Activated CD8-positive, alpha-beta memory T cell treated with anti-CD3 and anti-CD28 coated beads for 48 hours (primary cell): Measurements from ENCODE around the gene CIC.

Experiments
- DNase-seq, 3 experiments: peaks; one replicate each; pipeline ENCODE4 v3.0.0-alpha.2; 2020; ENCODE audit warnings: low read depth in 2 of 3, low spot score in 2 of 3

CIC gene

DNA sequence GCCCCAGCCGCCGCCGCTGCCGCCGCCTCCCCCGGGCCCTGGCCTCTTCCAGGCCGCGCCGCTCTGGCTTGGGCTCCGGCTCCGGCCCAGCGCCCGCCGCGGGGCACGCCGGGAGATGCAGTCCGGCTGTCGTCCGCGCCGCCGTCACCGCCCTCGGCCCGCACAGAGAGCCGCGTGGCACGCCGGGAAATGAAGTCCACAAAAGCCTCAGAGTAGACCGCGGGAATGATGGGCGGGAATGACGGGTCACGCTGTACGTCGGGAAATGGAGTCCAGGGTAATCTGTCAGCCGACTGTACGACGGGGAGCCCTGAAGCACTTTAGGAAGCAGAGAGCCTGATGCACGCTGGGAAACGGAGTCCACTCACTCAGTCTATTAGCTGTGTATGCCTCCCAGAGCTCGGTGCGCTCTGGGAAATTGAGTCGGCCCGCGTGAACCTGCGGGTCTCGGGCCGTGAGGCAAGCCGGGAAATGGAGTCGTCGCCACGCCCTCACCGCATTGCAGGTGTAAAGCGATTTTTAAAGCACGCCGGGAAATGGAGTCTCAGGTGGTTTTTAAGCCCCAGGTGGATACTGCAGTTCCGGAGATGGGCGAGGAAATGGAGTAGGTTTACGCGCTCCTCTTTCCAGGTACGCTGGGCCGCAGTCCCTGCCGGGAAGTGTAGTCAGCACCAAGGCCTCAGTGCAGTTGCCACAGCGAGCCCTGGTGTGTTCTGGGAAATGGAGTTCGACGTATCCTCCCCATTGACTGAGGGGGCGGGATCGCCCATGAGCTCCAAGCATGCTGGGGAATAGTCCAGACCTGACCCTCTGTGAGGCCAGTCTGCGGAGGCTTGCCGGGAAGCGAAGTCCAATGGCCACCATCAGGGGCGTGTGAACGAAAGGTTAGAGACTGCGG, 26.3 kb upstream of the CIC start, which contains the start of gene GSK3A:
GSK3A (minus strand) TSS at position 91 of the 898 bp plus-strand sequence. CDS start 137 bp downstream, outside the sequence.
- DNase-seq: peak; percentile 83 to 91 (median 85)

DNA sequence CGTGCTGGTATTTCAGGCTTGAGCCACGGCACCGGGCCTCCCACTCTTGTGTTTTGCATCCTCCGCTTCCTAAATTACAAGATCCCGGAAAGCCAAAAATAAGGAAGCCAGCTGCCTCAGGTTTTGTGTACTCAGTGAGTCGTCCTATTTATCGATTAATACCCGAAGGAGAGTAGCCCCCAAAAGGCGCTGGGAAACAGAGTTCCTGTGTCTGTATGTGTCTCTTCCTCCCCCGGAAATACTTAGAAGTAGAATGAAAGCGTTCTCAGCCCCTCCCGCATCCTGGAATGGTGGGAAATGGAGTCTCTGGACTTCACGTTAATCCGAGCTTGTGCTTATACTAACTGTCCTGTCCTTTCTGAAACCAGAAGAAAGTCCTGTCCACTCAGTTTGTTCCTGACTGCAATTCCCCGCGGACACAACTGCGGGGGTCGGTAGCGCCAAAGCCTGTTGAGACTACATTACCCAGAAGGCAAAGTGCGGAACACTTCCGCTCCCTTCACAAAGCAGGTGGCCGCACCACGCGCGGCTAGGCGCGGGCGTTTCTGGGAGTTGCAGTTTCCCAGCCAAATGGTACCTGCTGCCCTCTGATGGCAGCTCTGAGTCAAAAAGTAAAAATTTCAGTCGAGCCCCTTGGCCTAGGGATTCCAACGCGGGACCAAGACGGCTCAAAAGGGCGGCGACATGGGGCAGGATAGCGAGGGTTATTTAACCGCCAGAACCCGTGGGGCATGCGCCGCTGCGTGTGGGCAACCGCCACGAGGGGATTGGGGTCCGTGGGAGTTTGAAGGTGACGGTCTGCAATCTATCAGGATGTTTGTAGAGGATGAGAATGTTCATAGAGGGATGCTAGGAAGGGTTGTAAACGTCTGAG, 24.5 kb upstream of the CIC start:
- DNase-seq: peak in 2 of 3 experiments; percentile 76 to 83

DNA sequence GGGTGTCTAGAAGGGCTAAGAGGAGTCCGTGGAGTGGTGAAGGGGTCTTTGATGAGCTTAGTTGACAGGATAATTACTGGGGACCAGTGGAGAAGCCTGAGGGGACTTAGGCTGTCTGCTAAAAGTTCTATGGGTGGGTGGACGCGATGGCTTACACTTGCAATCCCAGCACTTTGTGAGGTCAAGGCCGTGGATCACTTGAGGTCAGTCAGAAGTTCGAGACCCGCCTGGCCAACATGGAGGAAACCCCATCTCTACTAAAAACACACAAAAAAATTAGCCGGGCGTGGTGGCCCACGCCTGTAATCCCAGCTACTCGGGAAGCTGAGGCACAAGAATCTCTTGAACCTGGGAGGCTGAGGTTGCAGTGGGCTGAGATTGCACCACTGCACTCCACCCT, 23.8 kb upstream of the CIC start:
- no peak for DNase-seq

DNA sequence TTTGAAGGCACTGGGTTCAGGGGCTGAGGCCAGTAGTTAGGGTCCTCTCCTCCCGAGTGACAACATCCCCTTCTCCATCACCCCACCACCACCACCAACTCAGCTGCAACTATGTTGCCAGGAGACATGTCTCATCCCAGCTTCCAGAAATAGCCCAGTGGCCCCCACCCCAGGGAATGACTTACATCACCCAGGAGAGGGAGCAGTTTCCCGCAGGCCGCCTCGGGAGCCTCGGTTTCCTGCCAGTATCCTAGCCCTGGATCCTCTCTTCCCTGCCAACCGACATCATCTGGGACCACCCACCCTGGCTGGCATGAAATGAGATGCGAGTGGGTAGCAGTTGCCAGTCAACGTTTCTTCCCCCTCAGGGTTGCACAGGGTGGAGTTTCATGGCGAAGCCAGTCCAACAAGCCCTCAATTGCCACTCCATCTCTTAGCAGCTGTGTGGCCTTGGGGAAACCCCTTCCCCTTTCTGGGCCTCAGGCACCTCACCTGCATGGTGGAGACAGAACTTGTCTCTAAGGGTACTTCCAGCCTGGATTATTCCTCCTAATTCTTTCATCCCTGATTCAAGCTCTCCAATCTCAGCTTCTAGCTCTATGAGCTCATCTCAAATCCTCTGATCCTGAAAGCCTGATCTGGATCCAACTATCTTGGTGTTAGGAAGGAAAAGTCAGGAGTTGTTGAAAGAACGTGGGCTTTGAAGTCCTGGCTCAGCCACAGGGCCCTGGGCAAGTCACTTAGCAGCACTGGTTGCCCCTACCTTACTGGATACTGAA, 22.7 kb upstream of the CIC start:
- DNase-seq: no peak

DNA sequence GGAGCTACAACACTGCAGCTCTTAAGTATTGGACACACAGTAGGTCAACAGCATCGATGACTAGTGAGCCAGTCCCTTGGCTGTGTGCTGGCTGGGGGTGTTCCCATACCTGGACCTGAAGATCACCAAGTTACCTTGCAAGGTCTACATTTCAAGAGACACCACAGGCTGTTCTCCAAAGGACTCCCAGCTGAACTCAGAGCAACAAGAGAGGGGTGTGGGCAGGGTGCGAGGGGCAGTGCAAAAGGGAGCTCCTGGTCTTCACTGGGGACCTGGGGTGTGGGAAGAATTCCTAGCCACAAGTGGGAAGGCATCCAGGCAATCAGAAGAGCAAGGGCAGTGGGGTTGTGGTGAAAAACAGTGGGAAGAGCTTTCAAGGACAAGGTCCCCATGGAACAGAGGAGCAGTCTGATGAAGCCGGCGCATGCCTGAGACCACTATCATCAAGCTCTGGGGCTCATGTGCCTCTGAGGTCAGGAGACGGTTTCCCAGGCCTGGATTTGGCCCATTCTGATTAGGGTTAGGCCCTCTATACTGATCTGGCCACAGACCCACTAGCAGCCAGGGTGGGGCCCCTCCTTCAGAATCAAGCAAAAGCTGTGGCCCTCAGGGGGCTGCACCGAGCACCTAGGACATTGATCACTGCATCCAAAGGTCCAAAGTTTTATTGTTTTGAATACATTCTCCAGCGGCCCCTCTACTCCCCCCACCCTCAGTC, 22.0 kb upstream of the CIC start:
- DNase-seq: no peak

DNA sequence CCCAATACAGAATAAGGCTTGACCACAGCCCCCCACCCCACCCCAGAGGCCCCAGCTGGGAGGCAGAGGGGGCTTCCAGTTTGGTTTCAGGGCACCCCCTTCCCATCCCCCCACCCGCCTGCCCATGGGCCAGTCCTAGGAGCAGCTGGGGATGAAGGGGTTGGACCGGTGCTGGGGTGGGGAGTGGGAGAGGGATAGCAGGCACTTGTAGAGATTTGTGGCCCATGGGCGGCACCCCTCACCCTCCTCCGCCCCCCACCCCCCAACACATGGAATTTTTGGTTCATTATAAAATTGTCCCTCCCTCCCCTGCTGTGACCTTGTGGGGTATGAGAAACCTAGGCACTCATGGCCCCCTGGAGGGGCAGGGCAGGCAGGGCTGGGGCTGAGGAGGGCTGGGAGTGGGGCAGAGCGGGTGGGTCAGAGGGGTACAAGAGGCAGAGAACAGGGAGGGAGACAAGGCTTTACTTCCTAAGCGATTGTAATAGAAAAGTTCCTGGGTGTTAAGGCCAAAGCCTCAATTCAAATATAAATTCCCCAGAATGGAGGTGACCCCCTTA, 21.3 kb upstream of the CIC start:
- DNase-seq: no peak

DNA sequence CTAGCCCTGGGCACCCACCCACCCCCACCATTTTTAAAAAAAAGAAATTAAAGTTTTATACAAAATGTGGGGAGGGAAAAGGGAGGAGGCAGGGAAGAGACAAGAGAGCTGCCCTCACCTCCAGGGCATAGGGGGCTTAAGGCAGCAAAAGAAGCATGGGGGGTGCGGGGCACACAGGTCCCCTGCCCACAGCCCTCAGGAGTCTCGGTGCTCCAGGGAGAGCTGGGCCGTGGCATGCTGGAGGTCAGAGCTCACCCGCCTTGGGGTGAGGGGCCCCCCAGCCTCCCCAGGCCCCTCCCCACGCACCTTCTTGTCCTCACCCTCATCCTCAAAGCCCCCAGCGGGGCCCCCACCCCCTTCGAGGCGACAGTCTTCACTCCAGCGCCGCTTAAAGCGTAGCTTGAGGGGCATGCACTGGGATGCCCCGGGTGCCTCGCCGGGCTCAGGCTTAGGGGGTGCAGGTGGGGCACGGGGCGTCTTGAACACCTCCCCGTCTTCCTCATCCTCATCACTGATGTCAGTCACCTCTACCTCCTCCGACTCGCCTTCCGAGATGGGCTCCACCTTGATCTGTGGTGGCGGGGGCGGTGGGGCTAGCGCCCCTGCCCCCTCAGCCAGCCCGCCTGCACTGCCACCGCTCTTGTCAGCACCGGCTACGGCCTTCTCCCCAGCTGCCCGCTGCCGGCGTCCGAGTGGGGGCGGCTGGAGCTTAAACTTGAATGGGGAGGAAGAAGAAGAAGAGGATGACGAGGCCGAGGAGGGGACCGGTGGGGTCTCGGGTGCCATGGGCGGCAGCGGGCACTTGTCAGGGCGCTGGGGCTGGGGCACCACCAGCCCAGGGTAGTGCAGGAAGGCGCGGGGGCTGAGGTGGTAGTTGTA, 20.5 kb upstream of the CIC start:
- no peak for DNase-seq

DNA sequence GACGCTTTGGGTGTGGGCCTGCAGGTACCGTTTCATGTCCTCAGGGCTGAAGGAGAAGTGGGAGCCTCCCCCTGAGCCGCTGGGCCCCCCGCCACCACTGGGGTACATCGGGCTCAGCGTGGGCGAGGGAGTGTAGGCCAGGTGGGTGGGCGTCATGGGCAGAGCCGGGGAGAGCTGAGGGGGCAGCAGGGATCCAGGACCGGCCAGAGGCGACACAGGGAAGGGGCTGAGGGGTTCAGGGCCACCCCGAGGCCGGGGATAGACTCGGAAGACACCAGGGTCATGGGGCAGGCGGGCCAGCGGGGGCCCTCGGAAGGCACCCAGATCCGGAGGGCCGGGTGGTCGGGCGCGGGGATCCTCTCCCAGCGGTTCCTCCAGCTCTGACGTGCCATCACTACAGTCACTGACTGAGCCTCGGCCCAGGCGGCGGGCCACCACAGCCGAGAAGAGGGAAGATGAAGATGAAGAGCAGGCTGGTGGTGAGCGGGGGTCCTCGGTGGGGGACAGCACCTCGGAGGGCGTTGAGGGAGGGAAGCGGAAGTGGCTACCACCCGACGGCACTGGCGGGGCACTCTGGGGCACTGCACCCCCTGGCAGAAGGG, 19.8 kb upstream of the CIC start:
- no peak for DNase-seq

DNA sequence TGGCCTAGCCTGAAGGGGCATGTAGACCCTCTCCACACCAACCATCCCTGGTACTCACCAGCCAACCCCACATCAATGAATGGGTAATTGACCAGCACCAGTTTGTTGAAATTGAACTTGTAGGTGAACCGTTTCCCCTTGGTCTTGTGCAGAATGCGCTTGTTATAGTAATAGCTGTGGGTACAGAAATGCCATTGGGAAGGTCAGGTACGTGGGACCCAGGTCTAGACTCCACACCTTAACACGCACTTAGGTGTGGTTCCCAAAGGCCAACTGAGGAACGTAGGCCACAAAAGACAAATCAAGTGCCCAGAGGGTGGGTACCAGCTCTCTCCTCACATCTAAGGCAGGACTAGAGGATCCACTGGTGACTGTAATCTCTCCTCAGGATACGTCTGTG, 19.3 kb upstream of the CIC start:
- DNase-seq: no peak

DNA sequence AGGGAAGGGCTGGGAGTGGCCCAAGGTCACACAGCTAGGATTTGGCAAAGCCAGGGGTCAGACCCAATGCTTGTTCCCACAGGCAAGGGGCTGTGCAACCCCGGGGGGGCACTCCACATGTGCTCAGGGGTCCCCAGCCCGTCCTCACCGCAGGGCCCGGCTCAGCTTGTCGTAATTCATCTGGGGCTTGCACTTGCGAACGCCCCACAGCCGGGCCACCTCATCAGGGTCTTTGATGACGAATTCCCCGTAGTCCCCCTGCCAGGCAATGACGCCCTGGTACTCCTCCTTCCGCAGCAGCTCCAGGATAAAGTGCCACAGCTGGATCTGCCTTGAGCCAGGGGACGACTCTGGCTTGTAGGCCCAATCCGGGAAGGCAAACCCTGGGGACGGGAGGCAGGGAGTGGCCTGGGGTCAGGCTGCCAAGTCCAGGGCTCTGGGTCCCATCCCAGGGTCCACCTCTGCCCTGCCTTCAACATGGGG, 18.8 kb upstream of the CIC start:
- no peak for DNase-seq

DNA sequence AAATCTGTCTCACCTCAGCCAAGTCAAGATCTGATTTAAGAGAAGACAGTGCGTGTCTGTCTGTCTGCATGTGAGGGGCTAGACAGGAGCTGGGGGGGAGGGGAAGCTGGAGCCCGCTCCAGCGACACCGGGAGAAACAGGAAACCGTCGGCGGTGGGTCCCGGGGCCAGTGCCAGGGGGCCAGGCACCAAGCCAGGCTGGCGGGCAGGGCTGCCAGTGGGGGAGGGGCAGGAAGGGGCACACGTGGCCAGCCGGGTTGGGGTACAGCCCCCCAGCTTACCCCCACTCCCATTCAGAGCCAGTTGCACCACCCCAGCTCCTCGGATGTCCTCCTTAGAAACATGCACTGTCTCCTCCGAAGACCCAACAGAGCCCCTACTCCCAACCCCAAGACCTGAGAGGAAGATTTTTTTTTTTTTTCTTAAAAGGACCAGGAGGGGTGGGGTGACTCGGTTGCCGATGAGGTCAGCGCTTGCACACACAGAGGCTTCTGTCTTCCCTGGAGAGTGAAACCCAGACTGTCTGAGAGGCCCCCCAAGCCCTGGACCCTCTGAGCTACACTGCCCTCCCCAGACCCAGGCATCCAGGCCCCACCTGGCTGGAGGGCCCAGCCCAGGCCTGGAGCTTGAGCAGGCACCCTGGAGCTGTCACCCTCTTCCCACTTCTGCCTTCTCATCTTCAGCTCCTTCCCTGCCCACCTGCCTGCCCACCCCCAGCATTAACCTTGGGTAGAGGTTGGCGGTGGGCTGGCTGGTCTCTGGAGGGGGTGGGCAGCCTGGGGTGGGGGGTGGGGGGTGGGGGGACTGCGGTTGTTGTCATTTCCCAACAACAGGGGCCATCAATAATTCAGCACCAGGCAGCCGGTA, 18.2 kb upstream of the CIC start:
- no peak for DNase-seq

DNA sequence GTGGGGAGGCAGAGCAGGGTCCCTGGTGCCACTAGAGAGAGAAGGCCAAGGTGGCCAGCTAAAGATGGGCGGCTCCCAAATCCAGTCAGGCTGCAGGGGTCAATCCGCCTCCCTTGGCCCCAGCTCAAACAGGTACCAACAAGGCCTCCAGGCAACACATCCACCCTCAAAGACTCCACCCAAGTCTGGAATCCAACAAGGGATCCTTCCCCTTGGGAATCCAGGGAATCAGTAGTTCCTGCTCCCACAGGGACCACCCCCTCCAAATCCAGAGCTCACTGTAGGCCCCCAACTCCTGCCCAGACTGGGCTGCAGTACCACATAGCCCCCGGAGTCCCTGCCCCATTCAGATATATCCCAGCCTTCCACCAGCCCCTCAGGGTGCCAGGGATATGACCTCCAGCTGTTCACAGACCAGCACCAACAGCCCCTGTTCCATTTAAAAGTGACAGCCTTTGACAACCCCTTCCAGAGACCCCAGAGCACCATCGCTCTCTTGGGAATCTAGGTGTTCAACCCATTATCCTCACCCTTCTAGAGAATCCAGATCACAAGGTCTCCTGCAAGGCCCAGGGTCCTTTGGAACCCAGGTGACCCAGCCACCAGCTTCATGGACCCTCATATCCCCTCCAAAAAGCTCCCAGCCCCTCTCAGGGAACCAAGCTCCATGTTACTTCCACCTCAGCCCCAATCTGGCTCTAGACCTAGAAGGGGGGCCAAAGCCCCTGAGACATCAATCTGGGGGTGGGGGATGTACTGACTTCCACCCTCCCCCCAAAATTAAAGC, 17.3 kb upstream of the CIC start:
- DNase-seq: no peak

DNA sequence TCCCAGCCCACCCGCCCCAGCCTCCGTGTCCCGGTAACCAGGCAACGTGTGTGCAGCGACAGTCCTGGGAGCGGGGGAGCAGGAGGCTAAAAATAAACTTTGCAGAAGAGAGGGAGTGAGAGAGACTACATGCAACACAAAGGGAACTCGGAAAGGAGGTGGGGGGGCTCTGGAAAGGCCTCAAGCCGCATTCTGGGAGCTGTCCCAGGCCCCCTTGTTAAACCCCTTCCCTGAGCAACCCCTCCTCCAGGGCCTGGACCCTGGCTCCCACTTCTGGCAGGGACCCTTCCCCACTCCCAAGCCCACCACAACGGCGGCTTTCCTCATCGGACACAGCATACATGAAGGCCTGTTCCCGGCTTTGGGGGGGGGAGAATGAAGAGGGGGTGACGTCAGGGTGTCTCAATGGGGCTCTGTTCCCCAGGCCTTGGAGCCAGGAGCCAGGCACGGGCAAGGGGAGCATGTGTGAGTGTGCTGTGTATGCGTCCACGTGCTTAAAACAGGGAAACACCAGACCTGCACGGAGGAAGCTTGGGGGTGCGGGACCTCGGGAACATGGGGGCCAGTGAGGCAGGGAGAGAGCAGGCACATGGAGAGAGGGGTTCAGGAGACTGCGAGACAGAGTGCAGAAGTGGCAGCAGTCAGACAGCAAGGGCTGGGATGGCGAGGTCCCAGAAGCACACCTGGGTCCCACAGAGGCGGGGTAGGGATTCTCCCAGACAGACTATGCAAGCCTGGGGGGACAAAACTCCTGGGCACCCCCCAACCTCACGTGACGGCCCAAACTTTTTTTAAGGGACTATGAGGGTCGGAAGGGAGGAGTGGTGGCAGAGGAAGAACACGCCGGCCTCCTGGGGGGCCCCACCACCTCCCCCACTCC, 16.4 kb upstream of the CIC start:
- no peak for DNase-seq

DNA sequence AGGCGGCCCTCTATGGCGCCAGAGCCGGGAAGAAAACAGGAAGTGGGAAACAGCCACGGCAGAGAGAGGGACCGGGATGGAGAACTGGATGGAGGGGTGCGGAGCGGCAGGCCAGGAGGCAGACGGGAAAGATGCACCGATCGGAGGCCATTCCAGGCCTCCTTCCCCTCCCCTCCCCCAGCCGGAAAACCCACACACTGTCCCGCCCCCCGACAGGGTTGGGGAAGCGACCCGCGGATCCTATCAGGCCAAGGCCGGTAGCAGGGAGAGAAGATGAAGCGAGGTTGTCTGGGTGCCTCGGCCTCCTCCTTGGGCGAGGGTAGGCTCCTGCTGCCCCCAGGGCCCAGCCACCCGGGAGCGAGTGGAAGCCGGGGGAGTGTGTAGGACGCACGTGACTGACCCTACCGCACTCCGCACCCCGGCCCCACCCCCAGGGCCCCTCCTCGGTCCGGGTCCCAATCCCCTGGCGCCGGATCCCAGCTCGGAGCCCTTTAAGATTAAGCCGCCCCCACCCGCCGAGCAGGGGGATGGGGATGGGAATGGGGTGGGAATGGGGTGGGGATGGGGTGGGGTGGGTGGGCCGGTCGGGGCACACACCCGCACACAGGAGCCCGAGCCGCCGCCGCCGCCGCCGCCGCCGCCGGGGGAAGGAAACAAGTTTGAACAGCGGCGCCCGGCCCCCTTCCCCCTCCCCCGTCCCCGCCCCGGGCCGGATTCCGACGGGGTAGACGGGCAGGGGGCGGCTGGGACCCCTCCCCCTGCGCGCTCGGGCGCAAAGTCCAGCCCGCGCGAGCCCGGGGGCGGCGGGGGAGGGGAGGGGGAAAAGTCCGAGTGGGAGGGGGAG, 15.6 kb upstream of the CIC start:
- DNase-seq: no peak
